Coronary artery (tissue), 2 donors: ENCODE results near the gene ST6GALNAC6.
A peak's percentile ranks its signal among the peaks of the same experiment; 100 is the strongest.

Experiments
- DNase-seq: peaks from one replicate; pipeline ENCODE4 v3.0.0-alpha.2; 2017; ENCODE audit warnings: low spot score
- H3K27ac ChIP-seq, 2 donors: fragments of 200-600 bp; sonication (generic); one replicate each; pipeline ENCODE4 v1.5.1; 2016 to 2019
- H3K4me3 ChIP-seq: fragments of 200-600 bp; sonication (generic); 2 replicates; pipeline ENCODE4 v1.5.1; 2016; ENCODE audit warnings: mild to moderate bottlenecking, moderate library complexity
- CTCF ChIP-seq: fragments of 200-600 bp; sonication (generic); IDR thresholded peaks from one replicate; pipeline ENCODE4 v1.5.1; 2019; ENCODE audit warnings: antibody characterized with exemption

ST6GALNAC6 gene

GRCh38 chr9:127943731-127944144 is 44.3 kb upstream of the ST6GALNAC6 start:
- Histone ChIP-seq H3K4me3 (no peak overlapping the region), H3K27ac (peak overlapping the region in 1 of 2 donors; percentile 15)
- TF ChIP-seq CTCF = peak; percentile 82
- no peak for DNase-seq

- no peak for DNase-seq
- TF ChIP-seq CTCF = no peak
- Histone ChIP-seq H3K4me3 (no peak overlapping the region), H3K27ac (peak overlapping the region in 1 of 2 donors; percentile 28)
These were observed 43.7 kb upstream of the ST6GALNAC6 start for GRCh38 chr9:127943011-127943662.

GRCh38 chr9:127942216-127943010 is 43.0 kb upstream of the ST6GALNAC6 start:
- peak; percentile 72 for TF ChIP-seq CTCF
- no peak for DNase-seq
- no peak overlapping the region for H3K4me3 ChIP-seq
- H3K27ac ChIP-seq = peak overlapping the region in 1 of 2 donors; percentile 28

GRCh38 chr9:127941961-127942215 is 42.5 kb upstream of the ST6GALNAC6 start:
- no peak for DNase-seq
- TF ChIP-seq CTCF = no peak
- H3K4me3 ChIP-seq = no peak overlapping the region
- H3K27ac ChIP-seq = no peak overlapping the region

GRCh38 chr9:127941062-127941960 is 41.9 kb upstream of the ST6GALNAC6 start:
- H3K4me3 ChIP-seq = no peak overlapping the region
- no peak for DNase-seq
- no peak overlapping the region for H3K27ac ChIP-seq
- TF ChIP-seq CTCF = no peak

GRCh38 chr9:127940593-127940992 is 41.2 kb upstream of the ST6GALNAC6 start:
- Histone ChIP-seq H3K27ac (no peak overlapping the region), H3K4me3 (no peak overlapping the region)

More at GRCh38 chr9:127940593-127940992, 41.2 kb upstream of the ST6GALNAC6 start:
- no peak for TF ChIP-seq CTCF
- no peak for DNase-seq
